ENCODE results near the gene EXOC3L4.
"Not testable (repeated sequence)": the region's sequence is repeated elsewhere in the genome, so short reads cannot be mapped to it uniquely, and the experiment has no call there.

Gene EXOC3L4

GRCh38 chr14:103149351-103150237 is 55.1 kb downstream of the EXOC3L4 start:
- H3K27me3 ChIP-seq (ENCODE audit: control insufficient read depth in 1 of 2, insufficient read depth in 2 of 2, low read length in 2 of 2): no peaks in the 10 kb centered on the region
- H3K27ac ChIP-seq (ENCODE audit: low read length): no peak overlapping the region
- H3K9me3 ChIP-seq (ENCODE audit: control insufficient read depth in 2 of 2, low read length in 2 of 2): no peaks in the 10 kb centered on the region
- H3K4me3 ChIP-seq (ENCODE audit: low read length in 2 of 2): no peak overlapping the region
- no peaks in the 10 kb centered on the region for H3K4me1 ChIP-seq (ENCODE audit: control insufficient read depth, insufficient read depth, low read length)
- H3K9ac ChIP-seq (ENCODE audit: low read length in 2 of 2): no peak overlapping the region
- no peaks in the 10 kb centered on the region for H3K36me3 ChIP-seq (ENCODE audit: control insufficient read depth in 2 of 2, insufficient read depth in 2 of 2, low read length in 2 of 2)

GRCh38 chr14:103151270-103151945 is 56.9 kb downstream of the EXOC3L4 start:
- H3K4me1 ChIP-seq (ENCODE audit: control insufficient read depth, insufficient read depth, low read length): peaks cover 6% of the 10 kb centered on the region
- no peak overlapping the region for H3K4me3 ChIP-seq (ENCODE audit: low read length in 2 of 2)
- H3K27ac ChIP-seq (ENCODE audit: low read length): no peak overlapping the region
- no peaks in the 10 kb centered on the region for H3K9me3 ChIP-seq (ENCODE audit: control insufficient read depth in 2 of 2, low read length in 2 of 2)
- H3K27me3 ChIP-seq (ENCODE audit: control insufficient read depth in 1 of 2, insufficient read depth in 2 of 2, low read length in 2 of 2): no peaks in the 10 kb centered on the region
- H3K36me3 ChIP-seq (ENCODE audit: control insufficient read depth in 2 of 2, insufficient read depth in 2 of 2, low read length in 2 of 2): no peaks in the 10 kb centered on the region
- no peak overlapping the region for H3K9ac ChIP-seq (ENCODE audit: low read length in 2 of 2)

- no peaks in the 10 kb centered on the region for H3K27me3 ChIP-seq (ENCODE audit: control insufficient read depth in 1 of 2, insufficient read depth in 2 of 2, low read length in 2 of 2)
- no peaks in the 10 kb centered on the region for H3K36me3 ChIP-seq (ENCODE audit: control insufficient read depth in 2 of 2, insufficient read depth in 2 of 2, low read length in 2 of 2)
- no peak overlapping the region for H3K4me3 ChIP-seq (ENCODE audit: low read length in 2 of 2)
- H3K9ac ChIP-seq (ENCODE audit: low read length in 2 of 2): no peak overlapping the region
- no peak overlapping the region for H3K27ac ChIP-seq (ENCODE audit: low read length)
- peaks cover 6% of the 10 kb centered on the region for H3K4me1 ChIP-seq (ENCODE audit: control insufficient read depth, insufficient read depth, low read length)
- H3K9me3 ChIP-seq (ENCODE audit: control insufficient read depth in 2 of 2, low read length in 2 of 2): no peaks in the 10 kb centered on the region
Measured at GRCh38 chr14:103155010-103155409, 60.5 kb downstream of the EXOC3L4 start.

- H3K9ac ChIP-seq (ENCODE audit: low read length in 2 of 2); H3K4me1 ChIP-seq (ENCODE audit: control insufficient read depth, insufficient read depth, low read length); H3K27ac ChIP-seq (ENCODE audit: low read length): not testable (repeated sequence)
Measured at GRCh38 chr14:103155416-103155815, 60.9 kb downstream of the EXOC3L4 start.

GRCh38 chr14:103155826-103156394 is 61.4 kb downstream of the EXOC3L4 start:
- Histone ChIP-seq H3K9ac (ENCODE audit: low read length in 2 of 2) (no peak overlapping the region), H3K9me3 (ENCODE audit: control insufficient read depth in 2 of 2, low read length in 2 of 2) (no peaks in the 10 kb centered on the region), H3K4me1 (ENCODE audit: control insufficient read depth, insufficient read depth, low read length) (peaks cover 6% of the 10 kb centered on the region), H3K27ac (ENCODE audit: low read length) (no peak overlapping the region), H3K27me3 (ENCODE audit: control insufficient read depth in 1 of 2, insufficient read depth in 2 of 2, low read length in 2 of 2) (no peaks in the 10 kb centered on the region), H3K36me3 (ENCODE audit: control insufficient read depth in 2 of 2, insufficient read depth in 2 of 2, low read length in 2 of 2) (no peaks in the 10 kb centered on the region), H3K4me3 (ENCODE audit: low read length in 2 of 2) (no peak overlapping the region)

More at GRCh38 chr14:103155416-103155815, 60.9 kb downstream of the EXOC3L4 start:
- not testable (repeated sequence) for H3K27me3 ChIP-seq (ENCODE audit: control insufficient read depth in 1 of 2, insufficient read depth in 2 of 2, low read length in 2 of 2); H3K4me3 ChIP-seq (ENCODE audit: low read length in 2 of 2); H3K9me3 ChIP-seq (ENCODE audit: control insufficient read depth in 2 of 2, low read length in 2 of 2); H3K36me3 ChIP-seq (ENCODE audit: control insufficient read depth in 2 of 2, insufficient read depth in 2 of 2, low read length in 2 of 2)

- Histone ChIP-seq H3K4me1 (ENCODE audit: control insufficient read depth, insufficient read depth, low read length) (peaks cover 6% of the 10 kb centered on the region), H3K27ac (ENCODE audit: low read length) (no peak overlapping the region), H3K9ac (ENCODE audit: low read length in 2 of 2) (no peak overlapping the region), H3K4me3 (ENCODE audit: low read length in 2 of 2) (no peak overlapping the region), H3K36me3 (ENCODE audit: control insufficient read depth in 2 of 2, insufficient read depth in 2 of 2, low read length in 2 of 2) (no peaks in the 10 kb centered on the region), H3K9me3 (ENCODE audit: control insufficient read depth in 2 of 2, low read length in 2 of 2) (no peaks in the 10 kb centered on the region), H3K27me3 (ENCODE audit: control insufficient read depth in 1 of 2, insufficient read depth in 2 of 2, low read length in 2 of 2) (no peaks in the 10 kb centered on the region)
Measured at GRCh38 chr14:103156651-103157378, 62.3 kb downstream of the EXOC3L4 start.

- H3K9ac ChIP-seq (ENCODE audit: low read length in 2 of 2): no peak overlapping the region
- no peak overlapping the region for H3K4me3 ChIP-seq (ENCODE audit: low read length in 2 of 2)
- H3K9me3 ChIP-seq (ENCODE audit: control insufficient read depth in 2 of 2, low read length in 2 of 2): no peaks in the 10 kb centered on the region
- no peaks in the 10 kb centered on the region for H3K27me3 ChIP-seq (ENCODE audit: control insufficient read depth in 1 of 2, insufficient read depth in 2 of 2, low read length in 2 of 2)
- no peak overlapping the region for H3K27ac ChIP-seq (ENCODE audit: low read length)
- H3K4me1 ChIP-seq (ENCODE audit: control insufficient read depth, insufficient read depth, low read length): peaks cover 6% of the 10 kb centered on the region
- no peaks in the 10 kb centered on the region for H3K36me3 ChIP-seq (ENCODE audit: control insufficient read depth in 2 of 2, insufficient read depth in 2 of 2, low read length in 2 of 2)
Measured at GRCh38 chr14:103157969-103158368, 63.4 kb downstream of the EXOC3L4 start.

GRCh38 chr14:103158688-103159087 is 64.2 kb downstream of the EXOC3L4 start:
- H3K9ac ChIP-seq (ENCODE audit: low read length in 2 of 2): no peak overlapping the region

More at GRCh38 chr14:103158688-103159087, 64.2 kb downstream of the EXOC3L4 start:
- H3K36me3 ChIP-seq (ENCODE audit: control insufficient read depth in 2 of 2, insufficient read depth in 2 of 2, low read length in 2 of 2): no peaks in the 10 kb centered on the region
- no peak overlapping the region for H3K27ac ChIP-seq (ENCODE audit: low read length)
- H3K9me3 ChIP-seq (ENCODE audit: control insufficient read depth in 2 of 2, low read length in 2 of 2): no peaks in the 10 kb centered on the region
- peaks cover 6% of the 10 kb centered on the region for H3K4me1 ChIP-seq (ENCODE audit: control insufficient read depth, insufficient read depth, low read length)
- no peak overlapping the region for H3K4me3 ChIP-seq (ENCODE audit: low read length in 2 of 2)
- H3K27me3 ChIP-seq (ENCODE audit: control insufficient read depth in 1 of 2, insufficient read depth in 2 of 2, low read length in 2 of 2): no peaks in the 10 kb centered on the region

Measured in stomach smooth muscle (tissue), 2 donors.